ENCODE measurements around the gene SPRR2E.
"Not testable (repeated sequence)": the region's sequence is repeated elsewhere in the genome, so short reads cannot be mapped to it uniquely, and the experiment has no call there.

DNA sequence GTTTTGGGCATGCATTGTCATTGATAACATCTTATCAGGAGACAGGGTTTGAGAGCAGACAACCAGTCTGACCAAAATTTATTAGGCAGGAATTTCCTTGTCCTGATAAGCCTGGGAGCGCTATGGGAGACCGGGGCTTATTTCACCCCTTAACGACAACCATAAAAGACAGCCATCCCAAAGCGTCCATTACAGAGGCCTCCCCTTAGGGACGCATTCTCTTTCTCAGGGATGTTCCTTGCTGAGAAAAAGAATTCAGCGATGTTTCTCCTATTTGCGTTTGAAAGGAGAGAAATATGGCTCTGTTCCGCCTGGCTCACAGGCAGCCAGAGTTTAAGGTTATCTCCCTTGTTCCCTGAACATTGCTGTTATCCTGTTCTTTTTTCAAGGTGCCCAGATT is 29.5 kb upstream of the SPRR2E start:
- TF ChIP-seq, protein P1, sequence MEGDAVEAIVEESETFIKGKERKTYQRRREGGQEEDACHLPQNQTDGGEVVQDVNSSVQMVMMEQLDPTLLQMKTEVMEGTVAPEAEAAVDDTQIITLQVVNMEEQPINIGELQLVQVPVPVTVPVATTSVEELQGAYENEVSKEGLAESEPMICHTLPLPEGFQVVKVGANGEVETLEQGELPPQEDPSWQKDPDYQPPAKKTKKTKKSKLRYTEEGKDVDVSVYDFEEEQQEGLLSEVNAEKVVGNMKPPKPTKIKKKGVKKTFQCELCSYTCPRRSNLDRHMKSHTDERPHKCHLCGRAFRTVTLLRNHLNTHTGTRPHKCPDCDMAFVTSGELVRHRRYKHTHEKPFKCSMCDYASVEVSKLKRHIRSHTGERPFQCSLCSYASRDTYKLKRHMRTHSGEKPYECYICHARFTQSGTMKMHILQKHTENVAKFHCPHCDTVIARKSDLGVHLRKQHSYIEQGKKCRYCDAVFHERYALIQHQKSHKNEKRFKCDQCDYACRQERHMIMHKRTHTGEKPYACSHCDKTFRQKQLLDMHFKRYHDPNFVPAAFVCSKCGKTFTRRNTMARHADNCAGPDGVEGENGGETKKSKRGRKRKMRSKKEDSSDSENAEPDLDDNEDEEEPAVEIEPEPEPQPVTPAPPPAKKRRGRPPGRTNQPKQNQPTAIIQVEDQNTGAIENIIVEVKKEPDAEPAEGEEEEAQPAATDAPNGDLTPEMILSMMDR (conservative IDR thresholded peaks at IDR 0.05): not testable (repeated sequence)
- TF ChIP-seq ZFX (IDR thresholded peaks at IDR 0.05): not testable (repeated sequence)

Measured in C4-2B (cell line).